DOHH2 (cell line): ENCODE data around the gene HNRNPCL1.
"Not testable (repeated sequence)": the region's sequence is repeated elsewhere in the genome, so short reads cannot be mapped to it uniquely, and the experiment has no call there.

ENCODE experiments used
- H3F3A ChIP-seq: fragments of 200-600 bp; sonication (generic), shearing (Covaris generic); 2 replicates; pipeline ENCODE4 v1.6.0; 2016; ENCODE audit warnings: antibody characterized with exemption, mild to moderate bottlenecking; ENCODE audit not compliant: control insufficient read depth, insufficient read depth
- H3K27ac ChIP-seq: fragments of 200-600 bp; sonication (generic); 2 replicates; pipeline ENCODE4 v1.5.1; 2014; ENCODE audit warnings: low read depth, mild to moderate bottlenecking, low read length, moderate library complexity
- H3K27me3 ChIP-seq: fragments of 200-600 bp; sonication (generic); 2 replicates; pipeline ENCODE4 v1.6.1; 2014; ENCODE audit warnings: mild to moderate bottlenecking, low read length, mixed read lengths; ENCODE audit not compliant: control insufficient read depth
- H3K36me3 ChIP-seq: fragments of 200-600 bp; sonication (generic); 2 replicates; pipeline ENCODE4 v1.6.1; 2014; ENCODE audit warnings: mild to moderate bottlenecking, low read length, moderate library complexity, mixed read lengths; ENCODE audit not compliant: control insufficient read depth
- H3K4me1 ChIP-seq: fragments of 200-600 bp; sonication (generic); 2 replicates; pipeline ENCODE4 v1.6.1; 2014; ENCODE audit warnings: mild to moderate bottlenecking, low read length, mixed read lengths; ENCODE audit not compliant: control insufficient read depth
- H3K4me2 ChIP-seq: fragments of 200-600 bp; sonication (generic); 2 replicates; pipeline ENCODE4 v1.6.0; 2014; ENCODE audit warnings: mild to moderate bottlenecking, low read length, moderate library complexity
- H3K4me3 ChIP-seq: fragments of 200-600 bp; sonication (generic); 2 replicates; pipeline ENCODE4 v1.5.1; 2014; ENCODE audit warnings: mild to moderate bottlenecking, low read length, mixed read lengths
- H3K79me2 ChIP-seq: fragments of 200-600 bp; sonication (generic); 2 replicates; pipeline ENCODE4 v1.6.1; 2014; ENCODE audit warnings: mild to moderate bottlenecking, low read length, mixed read lengths; ENCODE audit not compliant: control insufficient read depth
- H3K9me2 ChIP-seq: fragments of 200-600 bp; sonication (generic); replicated peaks from 2 replicates; pipeline ENCODE4 v1.6.1; 2014; ENCODE audit warnings: mild to moderate bottlenecking, low read length, mixed read lengths; ENCODE audit not compliant: control insufficient read depth
- H3K9me3 ChIP-seq: fragments of 200-600 bp; sonication (generic); 2 replicates; pipeline ENCODE4 v1.6.1; 2014; ENCODE audit warnings: antibody characterized with exemption, low read length, mixed read lengths; ENCODE audit not compliant: control insufficient read depth, insufficient read depth
- H4K20me1 ChIP-seq: fragments of 200-600 bp; sonication (generic); 2 replicates; pipeline ENCODE4 v1.6.0; 2014; ENCODE audit warnings: low read depth, mild to moderate bottlenecking, antibody characterized with exemption, low read length, moderate library complexity; ENCODE audit not compliant: control insufficient read depth, insufficient read depth
- CTCF ChIP-seq: fragments of 200-600 bp; sonication (generic); IDR thresholded peaks from one replicate; pipeline ENCODE4 v1.5.1; 2014; ENCODE audit warnings: antibody characterized with exemption, mild to moderate bottlenecking, low read depth, low read length; ENCODE audit not compliant: poor library complexity, severe bottlenecking
- EZH2phosphoT487 ChIP-seq: fragments of 200-600 bp; sonication (generic); IDR thresholded peaks from 2 replicates; pipeline ENCODE4 v1.6.1; 2017; ENCODE audit warnings: borderline replicate concordance, mild to moderate bottlenecking, antibody characterized with exemption, low read length, moderate library complexity, mixed read lengths

Gene HNRNPCL1

GRCh38 chr1:12851779-12852178, 3.3 kb upstream of the HNRNPCL1 start:
- no peak overlapping the region for H3K4me2 ChIP-seq
- no peaks in the 10 kb centered on the region for H4K20me1 ChIP-seq
- no peaks in the 10 kb centered on the region for H3F3A ChIP-seq
- H3K4me3 ChIP-seq: no peak overlapping the region
- no peaks in the 10 kb centered on the region for H3K79me2 ChIP-seq
- no peaks in the 10 kb centered on the region for H3K4me1 ChIP-seq
- no peak for TF ChIP-seq EZH2phosphoT487
- no peak for TF ChIP-seq CTCF
- H3K27ac ChIP-seq: no peak overlapping the region
- H3K9me3 ChIP-seq: no peaks in the 10 kb centered on the region
- H3K9me2 ChIP-seq: no peaks in the 10 kb centered on the region
- no peaks in the 10 kb centered on the region for H3K27me3 ChIP-seq
- H3K36me3 ChIP-seq: no peaks in the 10 kb centered on the region

- not testable (repeated sequence) for H3K4me1 ChIP-seq, H3K9me2 ChIP-seq, H4K20me1 ChIP-seq, H3K27ac ChIP-seq, H3F3A ChIP-seq, H3K36me3 ChIP-seq, H3K4me2 ChIP-seq, H3K9me3 ChIP-seq, H3K4me3 ChIP-seq, H3K27me3 ChIP-seq, H3K79me2 ChIP-seq
Observed at GRCh38 chr1:12833251-12833650, 15.3 kb downstream of the HNRNPCL1 start.

- not testable (repeated sequence) for H3K27me3 ChIP-seq, H3K4me2 ChIP-seq, H3K4me1 ChIP-seq, H3K79me2 ChIP-seq, H3K36me3 ChIP-seq, H3K4me3 ChIP-seq, H3K9me2 ChIP-seq, H3F3A ChIP-seq, H3K27ac ChIP-seq, H3K9me3 ChIP-seq, H4K20me1 ChIP-seq
Observed at GRCh38 chr1:12831310-12831709, 17.2 kb downstream of the HNRNPCL1 start, which contains the start of gene PRAMEF11. TSS of gene PRAMEF11 (minus strand) at chr1:12831410. CDS start at chr1:12828789, 2,621 bp downstream.

- H3K4me3 ChIP-seq, H3F3A ChIP-seq, H3K4me2 ChIP-seq, H3K9me2 ChIP-seq, H3K4me1 ChIP-seq, H3K27me3 ChIP-seq, H3K27ac ChIP-seq, H4K20me1 ChIP-seq, H3K36me3 ChIP-seq, H3K79me2 ChIP-seq, H3K9me3 ChIP-seq: not testable (repeated sequence)
Observed at GRCh38 chr1:12819061-12819460, 29.5 kb downstream of the HNRNPCL1 start.

- H4K20me1 ChIP-seq: no peaks in the 10 kb centered on the region
- H3K4me3 ChIP-seq: no peak overlapping the region
- no peaks in the 10 kb centered on the region for H3K4me1 ChIP-seq
- no peaks in the 10 kb centered on the region for H3K27me3 ChIP-seq
- no peak overlapping the region for H3K27ac ChIP-seq
- H3F3A ChIP-seq: no peaks in the 10 kb centered on the region
- no peaks in the 10 kb centered on the region for H3K9me3 ChIP-seq
- H3K9me2 ChIP-seq: no peaks in the 10 kb centered on the region
- H3K4me2 ChIP-seq: no peak overlapping the region
- TF ChIP-seq EZH2phosphoT487: no peak
- no peak for TF ChIP-seq CTCF
- H3K36me3 ChIP-seq: no peaks in the 10 kb centered on the region
- H3K79me2 ChIP-seq: no peaks in the 10 kb centered on the region
Observed at GRCh38 chr1:12811409-12811784, 37.1 kb downstream of the HNRNPCL1 start.
